Esophagus mucosa (tissue), 1 donor: Measurements from ENCODE around the gene MRPL9. TPM values are rescaled to one million over a fixed set of nuclear protein-coding genes. Genes with fewer than 3 reads are reported as not detected.
A peak's percentile ranks its signal among the peaks of the same experiment; 100 is the strongest.

Experiments
- ATAC-seq: fragments of 200-7000 bp; cut with Tn5 transposase; one replicate; pipeline ENCODE4 v1.9.1; 2020
- total RNA-seq: library from RNA; stranded (reverse); gene quantifications from one replicate; pipeline ENCODE4 v1.2.4, GENCODE V29; 2023
- donor health status: DM: yes; HTN: yes; CAD: no.

MRPL9 gene
- total RNA-seq, 1 donor from 2014 or later: 72.0 TPM

DNA sequence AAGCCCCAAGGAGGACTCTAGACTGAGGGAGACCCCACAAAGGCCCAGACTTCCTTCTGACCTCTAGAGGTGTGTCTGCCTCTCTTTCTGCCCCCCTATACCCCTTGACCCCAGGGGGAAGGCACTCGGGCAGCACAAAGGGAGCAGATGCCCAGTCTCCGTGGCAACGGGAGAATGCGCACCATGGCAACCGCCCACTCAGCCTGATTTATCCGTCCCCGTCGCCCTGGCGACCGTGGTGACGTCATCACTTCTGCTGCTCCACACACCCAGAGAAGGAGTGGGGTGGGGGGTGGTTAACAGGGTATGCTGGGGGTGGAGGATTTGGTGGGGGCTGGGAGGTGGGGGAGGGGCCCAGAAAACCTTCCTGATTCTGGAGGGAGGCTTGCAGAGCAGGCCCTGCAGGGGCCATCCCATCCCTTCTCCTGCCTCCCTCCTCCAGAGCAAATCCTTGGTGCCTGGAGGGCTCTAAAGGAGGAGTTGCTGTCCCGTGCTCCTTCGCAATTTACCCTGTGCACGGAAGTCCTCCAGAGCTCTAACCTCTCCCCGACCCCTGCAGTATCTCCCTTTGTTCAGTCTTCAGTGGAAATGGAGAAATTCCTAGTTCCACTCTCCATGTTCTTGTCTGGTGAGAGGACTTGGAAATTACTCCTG is 53.0 kb downstream of the MRPL9 start:
- ATAC-seq: peak; percentile 10

Other genes with a start within 250 kb of the MRPL9 start
- gene TUFT1, start 223.2 kb downstream of the MRPL9 start, total RNA-seq: 36.6 TPM
- 16.4 TPM for gene SNX27, start 151.4 kb downstream of the MRPL9 start, total RNA-seq
- gene CELF3, start 46.7 kb downstream of the MRPL9 start, total RNA-seq: not detected
- not detected for gene RIIAD1, start 42.0 kb downstream of the MRPL9 start, total RNA-seq
- gene TDRKH, start 27.0 kb upstream of the MRPL9 start, total RNA-seq: 2.2 TPM
- gene LINGO4, start 41.9 kb upstream of the MRPL9 start, total RNA-seq: not detected
- 1.2 TPM for gene RORC, start 68.3 kb upstream of the MRPL9 start, total RNA-seq
- gene C2CD4D, start 76.3 kb upstream of the MRPL9 start, total RNA-seq: 0.24 TPM
- gene THEM5, start 90.2 kb upstream of the MRPL9 start, total RNA-seq: 0.32 TPM
- gene THEM4, start 146.0 kb upstream of the MRPL9 start, total RNA-seq: 4.8 TPM
- 1,355 TPM for gene S100A10, start 230.4 kb upstream of the MRPL9 start, total RNA-seq